H1 (cell line): ENCODE measurements around the gene GHRL. TPM values are rescaled to one million over a fixed set of nuclear protein-coding genes. Genes with fewer than 3 reads are reported as not detected.

Source experiments
- FOSL1 ChIP-seq: IDR thresholded peaks from 2 replicates; pipeline ENCODE4 v1.6.1; 2011; ENCODE audit warnings: mild to moderate bottlenecking, low read depth, low read length, moderate library complexity; ENCODE audit not compliant: insufficient read depth
- HDAC2 ChIP-seq, 2 experiments: fragments of 300-600 bp in 1 of 2; sonication (generic) in 1 of 2; IDR thresholded peaks; 2 replicates each; pipeline ENCODE4 v1.6.1; 2011 to 2012; ENCODE audit warnings: low read depth in 2 of 2, low read length in 2 of 2, mild to moderate bottlenecking in 2 of 2, moderate library complexity in 2 of 2, borderline replicate concordance in 1 of 2, inconsistent platforms in 1 of 2
- KDM4A ChIP-seq: IDR thresholded peaks from one replicate; pipeline ENCODE4 v1.7.1; 2012; ENCODE audit warnings: low read depth, mild to moderate bottlenecking, moderate library complexity, low read length, inconsistent platforms; ENCODE audit not compliant: severe bottlenecking
- POLR2AphosphoS5 ChIP-seq: IDR thresholded peaks from 2 replicates; pipeline ENCODE4 v1.6.1; 2011; ENCODE audit warnings: low read depth, low read length
- polyA plus RNA-seq, 7 experiments: library from polyadenylated mRNA; depleted of rRNA in 3 of 7; stranded (reverse) in 5 of 7; unstranded in 2 of 7; fragments of >200 nt in 5 of 7; fragments of 200-250 nt in 2 of 7; gene quantifications; 1 replicate in 5 of 7; 2 replicates in 1 of 7; 4 replicates in 1 of 7; pipeline versions ENCODE4 v1.2.1 to v1.2.3, GENCODE V29; 2011 to 2013; ENCODE audit warnings: missing spikeins in 2 of 7, mixed read lengths in 2 of 7
- total RNA-seq: library from RNA; stranded (reverse); fragmentation: NEBNext Ultra II Directional; extraction: Animal tissue kit (Norgen Biotek cat#: 25700); gene quantifications from 2 replicates; pipeline ENCODE4 v1.2.1, GENCODE V29; 2021

The GHRL gene
- total and polyA plus RNA-seq, 2 of the 8 experiments (the other 6 are each of a cell fraction or from before 2014, with no cell fraction given) = 0.32 to 0.35 TPM

- no peak for TF ChIP-seq HDAC2 (IDR thresholded peaks at IDR 0.05; ENCODE audit: borderline replicate concordance in 1 of 2, low read depth in 2 of 2, low read length in 2 of 2)
- no peak for TF ChIP-seq FOSL1
- TF ChIP-seq POLR2AphosphoS5 = no peak
- no peak for TF ChIP-seq KDM4A
Measured at GRCh38 chr3:10279384-10280176, 13.2 kb downstream of the GHRL start (continued).
